D721Med (cell line): ENCODE results near the gene CD80.
A peak's percentile ranks its signal among the peaks of the same experiment; 100 is the strongest.

Source experiments
- DNase-seq: peaks from one replicate; pipeline ENCODE4 v3.0.0; 2011; ENCODE audit warnings: low spot score; ENCODE audit not compliant: insufficient read length
- FAIRE-seq: peaks from 2 replicates; lab custom pipeline; 2011; peaks lifted over from hg19 to GRCh38; lab: Jason Lieb, UNC
- CTCF ChIP-seq: IDR thresholded peaks from 2 replicates; pipeline ENCODE4 v1.5.1; 2012; ENCODE audit warnings: mild to moderate bottlenecking, control low read depth; ENCODE audit not compliant: insufficient read depth; ENCODE audit errors: missing control alignments

CD80 gene

GRCh38 chr3:119514637-119515036 is 44.8 kb downstream of the CD80 start:
- no peak for FAIRE-seq
- no peak for TF ChIP-seq CTCF
- DNase-seq, result no peak

DNA sequence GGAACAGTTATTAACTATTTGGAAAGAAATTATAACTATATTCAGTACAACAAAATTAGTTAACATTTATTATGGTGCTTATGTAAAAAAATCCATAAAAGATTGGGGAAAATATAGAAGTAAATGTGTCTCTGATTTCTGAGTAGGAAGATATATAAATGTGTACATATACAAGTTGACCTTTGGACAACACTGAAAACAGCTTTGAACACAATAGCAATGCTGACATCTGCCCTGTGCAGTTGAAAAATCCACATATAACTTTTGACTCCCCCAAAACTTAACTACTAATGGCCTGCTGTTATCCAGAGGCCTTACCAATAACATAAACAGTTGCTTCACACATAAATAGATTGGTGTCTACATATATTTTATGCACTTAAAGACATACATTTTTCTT is 48.7 kb downstream of the CD80 start:
- no peak for TF ChIP-seq CTCF
- FAIRE-seq (no peak), DNase-seq (no peak)

GRCh38 chr3:119508172-119508845 is 51.1 kb downstream of the CD80 start:
- FAIRE-seq (no peak), DNase-seq (no peak)
- no peak for TF ChIP-seq CTCF

DNA sequence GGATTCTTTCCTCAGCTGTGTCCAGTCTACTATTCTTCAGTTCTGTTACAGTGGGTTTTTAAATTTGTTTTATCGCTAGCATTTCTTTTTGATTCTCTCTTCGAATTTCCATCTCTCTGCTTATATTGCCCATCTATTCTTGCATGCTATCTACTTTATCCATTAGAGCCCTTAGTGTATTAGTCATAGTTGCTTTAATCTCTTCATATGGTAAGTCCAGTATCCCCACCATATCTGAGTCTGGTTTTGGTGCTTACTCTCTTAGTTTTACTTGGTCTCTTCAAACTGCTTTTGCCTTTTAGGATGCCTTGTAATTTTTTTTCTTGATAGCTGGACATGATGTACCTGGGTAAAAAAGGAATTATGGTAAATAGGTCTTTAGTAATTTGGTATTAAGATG is 52.0 kb downstream of the CD80 start:
- TF ChIP-seq CTCF, result no peak
- DNase-seq (no peak), FAIRE-seq (no peak)

- no peak for TF ChIP-seq CTCF
- FAIRE-seq, result peak; percentile 11
- DNase-seq, result no peak
Observed at GRCh38 chr3:119506631-119507030, 52.8 kb downstream of the CD80 start.

DNA sequence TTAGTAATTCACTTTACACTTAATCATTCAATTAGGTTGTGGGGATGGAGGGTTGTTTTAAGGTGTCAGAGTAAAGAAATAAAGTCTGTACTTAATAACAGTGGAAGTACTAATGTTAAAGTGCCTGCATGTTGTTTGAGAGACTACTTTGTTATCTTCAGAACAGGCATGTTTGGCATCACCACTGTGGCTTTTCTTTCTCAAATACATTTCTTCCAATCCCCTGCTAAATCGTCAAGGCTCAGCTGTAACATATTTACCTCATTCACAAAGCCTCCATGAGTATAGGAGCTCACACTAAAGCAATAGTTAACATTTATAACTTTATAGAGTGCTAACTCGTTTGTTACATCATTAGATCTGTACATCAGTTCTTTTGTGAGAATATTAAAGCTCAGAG is 58.5 kb downstream of the CD80 start:
- DNase-seq (no peak), FAIRE-seq (no peak)
- TF ChIP-seq CTCF, result no peak

DNA sequence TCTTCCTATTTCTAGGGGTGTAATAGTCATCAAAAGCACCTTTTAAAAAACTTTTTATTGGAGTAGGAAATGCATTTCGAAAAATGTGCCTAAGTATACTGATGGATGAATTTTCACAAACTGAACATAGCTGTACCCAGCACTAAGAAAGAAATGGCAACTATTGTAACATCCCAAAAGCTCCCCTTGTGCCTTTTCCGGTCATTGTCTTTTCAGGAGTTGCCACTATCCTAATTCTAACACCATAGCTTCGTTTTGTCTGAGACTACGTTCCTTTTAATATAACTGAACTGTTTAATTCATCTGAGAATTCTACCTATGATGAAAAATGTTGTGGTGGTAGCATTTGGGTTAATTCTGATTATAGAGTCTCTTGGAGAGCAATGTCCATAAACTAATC is 59.1 kb downstream of the CD80 start:
- TF ChIP-seq CTCF, result no peak
- FAIRE-seq (no peak), DNase-seq (no peak)
